CD4-positive, alpha-beta T cell treated with Interleukin-6 for 4 hours (primary cell): ENCODE data around the gene RPTOR.
"Not testable (repeated sequence)": the region's sequence is repeated elsewhere in the genome, so short reads cannot be mapped to it uniquely, and the experiment has no call there.

Experiments
- DNase-seq: peaks from one replicate; pipeline ENCODE4 v3.0.0-alpha.2; 2020; ENCODE audit warnings: mixed read lengths

The RPTOR gene

DNA sequence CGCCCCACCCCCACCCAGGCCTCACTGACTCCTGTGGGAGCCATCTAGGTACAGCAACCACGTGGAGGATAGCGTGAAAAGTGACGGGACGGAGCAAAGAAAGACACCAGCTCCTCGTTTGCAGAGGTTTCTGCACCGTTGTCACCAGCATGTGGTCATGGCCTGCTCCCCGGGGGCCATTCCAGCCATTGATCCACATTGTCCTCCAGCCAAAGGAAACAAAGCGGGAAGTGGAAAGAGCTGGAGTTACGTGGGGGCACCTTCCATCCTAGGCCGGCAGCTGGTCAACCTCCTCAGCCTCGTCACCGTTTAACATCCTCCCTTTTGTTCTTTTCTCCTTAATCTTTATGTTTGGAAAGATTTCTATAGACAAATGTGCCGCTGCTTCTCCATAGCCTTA, 153.7 kb downstream of the RPTOR start:
- DNase-seq, result no peak

DNA sequence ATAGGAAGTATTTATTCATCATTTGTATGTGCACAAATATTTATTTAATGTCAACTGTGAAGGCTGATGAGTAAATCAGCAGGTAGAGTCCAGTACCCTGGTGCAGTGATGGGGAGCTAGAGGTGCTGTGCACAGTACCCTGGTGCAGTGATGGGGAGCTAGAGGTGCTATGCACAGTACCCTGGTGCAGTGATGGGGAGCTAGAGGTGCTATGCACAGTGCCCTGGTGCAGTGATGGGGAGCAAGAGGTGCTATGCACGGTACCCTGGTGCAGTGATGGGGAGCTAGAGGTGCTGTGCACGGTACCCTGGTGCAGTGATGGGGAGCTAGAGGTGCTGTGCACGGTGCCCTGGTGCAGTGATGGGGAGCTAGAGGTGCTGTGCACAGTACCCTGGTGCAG, 154.6 kb downstream of the RPTOR start:
- DNase-seq, result not testable (repeated sequence)

DNA sequence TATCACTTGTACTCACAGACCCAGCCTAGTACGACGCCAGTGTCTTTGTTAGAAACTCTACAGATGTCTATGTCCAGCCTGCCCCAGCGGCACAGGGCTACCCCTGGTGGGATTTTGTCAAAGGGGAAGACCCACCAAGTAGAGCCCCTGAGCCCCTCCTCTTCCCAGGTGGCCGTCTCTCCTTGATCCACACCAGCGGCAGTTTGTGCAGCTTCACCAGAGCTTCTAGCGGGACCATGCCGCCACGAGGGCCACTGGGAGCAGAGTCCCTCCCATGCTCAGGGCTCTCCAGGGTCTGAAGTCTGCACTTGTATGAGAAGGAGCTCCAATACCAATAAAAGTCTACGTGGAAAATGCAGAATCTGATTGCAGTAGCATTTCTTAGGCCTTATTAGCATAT, 157.1 kb downstream of the RPTOR start:
- no peak for DNase-seq

DNA sequence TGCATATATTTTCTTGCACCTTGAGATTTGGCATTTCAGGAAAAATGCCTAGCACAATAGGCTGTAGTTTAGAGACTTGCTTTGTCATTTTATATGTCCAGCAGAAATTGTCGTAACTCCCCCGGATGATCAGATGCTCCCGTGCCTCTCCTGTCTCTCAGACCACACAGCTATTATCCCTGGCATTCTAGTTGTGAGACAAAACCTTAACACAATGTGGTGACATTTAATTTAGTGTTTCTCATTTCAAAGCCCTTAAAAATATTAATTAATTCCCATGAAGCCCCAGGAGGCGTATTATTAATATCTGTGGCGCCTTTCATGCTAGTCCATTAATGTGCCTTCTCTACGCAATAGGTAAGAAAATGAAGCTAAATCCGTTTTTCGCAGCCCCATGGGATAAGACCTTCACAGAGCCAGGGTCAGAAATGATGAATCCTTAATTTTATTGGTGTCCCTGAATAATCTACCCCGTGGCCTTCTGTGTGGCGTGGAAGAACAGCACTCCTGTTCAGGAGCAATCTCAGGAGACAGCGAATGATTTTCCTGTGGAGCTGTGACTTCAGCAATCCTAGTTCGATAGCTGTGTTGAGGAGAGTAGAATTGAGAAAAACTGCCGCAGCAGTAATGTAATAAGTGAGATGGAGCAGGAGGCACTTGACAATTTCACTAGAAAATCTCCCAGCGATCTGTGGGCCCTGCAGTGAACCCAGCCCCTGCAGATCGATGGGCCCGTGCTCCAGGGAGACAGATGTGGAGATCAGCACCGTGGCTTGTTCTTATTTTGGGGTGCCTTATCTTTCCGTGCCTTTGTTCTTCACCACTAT, 157.9 kb downstream of the RPTOR start:
- no peak for DNase-seq

DNA sequence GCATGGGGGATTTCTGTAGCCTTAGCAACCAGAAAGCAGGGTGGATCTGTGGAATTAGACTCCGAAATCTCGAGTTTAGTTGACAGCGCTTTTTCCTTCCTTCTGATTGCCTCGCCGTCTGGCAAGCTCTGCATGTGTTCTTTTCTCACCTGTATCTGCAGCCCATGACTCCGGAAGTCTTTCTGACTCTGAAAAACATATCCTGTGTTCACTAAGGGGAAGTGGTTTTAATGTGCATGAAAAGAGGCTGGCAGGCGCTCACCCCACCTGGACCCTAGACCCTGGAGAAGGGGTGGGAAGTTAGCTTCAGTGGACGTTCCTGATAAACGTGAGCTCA, 158.5 kb downstream of the RPTOR start:
- DNase-seq, result peak; percentile 65

DNA sequence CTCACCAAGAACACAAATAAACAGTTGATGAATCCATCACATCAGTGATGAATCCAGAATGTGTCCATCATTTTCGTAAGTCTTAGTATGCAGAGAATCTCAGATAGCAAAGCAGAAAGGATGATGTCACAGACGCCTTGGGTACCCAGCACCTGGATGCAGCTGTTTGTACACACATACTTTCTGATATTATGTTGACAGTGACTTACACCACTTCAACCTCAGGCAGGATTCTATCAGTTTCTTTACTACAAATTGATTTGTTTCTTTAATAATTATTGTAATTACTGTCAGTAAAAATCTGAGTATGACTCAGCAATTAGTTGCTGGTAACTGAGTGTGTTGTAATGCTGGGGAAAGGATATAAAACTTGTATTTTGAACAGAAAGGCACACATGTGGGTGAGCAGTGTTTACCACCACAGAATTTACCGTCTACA, 159.8 kb downstream of the RPTOR start:
- no peak for DNase-seq

DNA sequence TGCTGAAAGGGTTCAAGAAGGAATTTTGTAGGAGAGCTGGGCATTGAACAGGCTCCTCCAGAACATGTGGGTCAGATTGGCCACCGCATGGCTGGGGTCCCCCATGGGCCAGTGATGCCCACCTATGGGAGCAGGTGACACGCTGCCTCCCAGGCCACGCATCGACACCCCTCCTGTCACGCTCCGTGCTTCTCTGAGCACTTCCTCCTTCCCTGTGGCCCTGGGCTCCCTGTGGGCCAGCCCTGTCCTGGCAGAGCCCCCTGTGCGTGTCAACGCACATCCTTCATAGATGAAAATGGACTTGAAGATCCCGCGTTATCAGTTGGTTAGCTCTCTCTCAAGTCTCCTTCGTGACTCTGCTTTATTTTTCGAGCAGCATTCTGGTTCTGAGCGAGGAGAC, 160.3 kb downstream of the RPTOR start:
- no peak for DNase-seq

DNA sequence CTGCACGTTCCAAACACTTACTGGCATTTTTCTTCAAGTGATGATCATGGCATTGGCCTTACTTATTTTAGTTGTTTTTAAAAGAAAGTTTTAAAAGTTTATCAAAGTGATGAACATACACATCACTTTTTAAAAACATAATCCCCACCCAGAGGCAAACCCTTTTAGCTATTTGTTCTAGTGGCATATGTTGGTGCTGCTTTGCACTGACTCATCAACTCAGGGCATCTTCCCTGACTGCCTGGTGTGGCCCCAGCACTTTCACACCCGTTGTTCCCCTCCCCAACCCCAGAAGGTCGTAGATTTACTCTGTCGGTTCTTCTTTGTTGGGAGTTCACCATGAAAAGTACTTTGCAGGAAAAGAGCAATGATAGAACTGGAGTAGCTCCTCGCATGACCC, 161.3 kb downstream of the RPTOR start:
- DNase-seq, result peak; percentile 37

DNA sequence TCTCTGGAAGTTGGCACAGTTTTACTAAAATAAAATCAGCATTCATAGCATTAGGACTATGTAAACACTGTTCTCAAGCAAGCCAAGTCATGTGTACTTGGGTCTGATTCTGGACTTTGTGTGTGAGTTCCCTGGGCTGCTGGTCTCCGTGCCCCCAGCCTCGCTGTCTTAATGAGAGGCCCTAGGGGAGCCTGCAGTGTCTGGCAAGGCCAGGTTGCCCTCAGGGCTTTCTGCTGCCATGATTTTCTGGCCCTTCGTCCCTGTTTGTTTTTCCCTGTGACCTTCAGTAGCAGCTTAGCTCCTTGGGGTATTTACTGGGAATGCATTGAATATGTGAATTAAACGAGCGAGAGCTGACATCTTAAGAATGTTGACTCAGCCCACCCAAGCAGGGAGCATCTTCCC, 161.8 kb downstream of the RPTOR start:
- DNase-seq, result no peak

DNA sequence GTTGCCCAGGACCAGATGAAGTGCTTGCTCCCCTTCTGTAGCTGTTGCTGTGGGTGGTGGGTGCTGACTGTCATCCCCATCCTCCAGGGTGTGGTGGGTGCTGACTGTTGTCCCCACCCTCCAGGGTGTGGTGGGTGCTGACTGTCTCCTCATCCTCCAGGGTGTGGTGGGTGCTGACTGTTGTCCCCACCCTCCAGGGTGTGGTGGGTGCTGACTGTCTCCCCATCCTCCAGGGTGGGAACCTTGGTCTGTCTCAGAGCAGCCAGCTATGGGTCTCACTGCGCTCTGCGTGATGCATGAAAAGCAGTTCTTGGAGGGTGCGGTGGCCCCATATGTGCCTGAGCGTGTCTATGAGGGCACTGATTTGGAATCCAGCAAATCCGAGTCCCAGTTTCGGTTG, 163.8 kb downstream of the RPTOR start:
- DNase-seq, result peak; percentile 14

DNA sequence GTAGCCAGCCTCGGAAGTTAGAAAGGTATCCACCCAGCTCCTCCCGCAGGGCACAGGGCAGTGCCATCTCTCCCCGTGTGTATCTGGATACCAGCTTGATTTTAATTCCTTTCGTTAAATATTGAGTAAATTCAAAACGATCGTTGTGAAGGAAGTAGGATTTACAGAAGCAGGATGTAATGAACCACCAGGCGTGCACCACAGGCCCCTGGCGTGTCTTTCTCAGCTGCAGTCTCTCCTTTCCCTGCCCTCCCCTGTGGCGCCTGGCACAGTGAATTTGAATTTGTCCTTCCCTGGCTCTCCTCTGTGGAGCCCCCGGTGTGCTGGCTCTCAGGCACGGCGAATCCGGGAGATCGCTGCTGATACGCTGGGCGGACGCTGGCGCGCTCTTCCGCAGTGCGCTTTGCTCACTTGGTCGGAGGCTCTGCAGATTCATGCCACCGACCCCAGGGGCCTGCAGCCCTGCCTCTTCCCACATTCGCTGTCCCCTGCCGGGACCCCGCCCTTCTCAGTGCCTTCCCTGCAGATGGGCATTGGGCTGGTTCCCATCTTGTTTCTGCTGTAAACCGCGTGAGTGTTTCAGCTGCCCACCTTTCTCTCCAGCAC, 164.6 kb downstream of the RPTOR start:
- DNase-seq, result no peak

DNA sequence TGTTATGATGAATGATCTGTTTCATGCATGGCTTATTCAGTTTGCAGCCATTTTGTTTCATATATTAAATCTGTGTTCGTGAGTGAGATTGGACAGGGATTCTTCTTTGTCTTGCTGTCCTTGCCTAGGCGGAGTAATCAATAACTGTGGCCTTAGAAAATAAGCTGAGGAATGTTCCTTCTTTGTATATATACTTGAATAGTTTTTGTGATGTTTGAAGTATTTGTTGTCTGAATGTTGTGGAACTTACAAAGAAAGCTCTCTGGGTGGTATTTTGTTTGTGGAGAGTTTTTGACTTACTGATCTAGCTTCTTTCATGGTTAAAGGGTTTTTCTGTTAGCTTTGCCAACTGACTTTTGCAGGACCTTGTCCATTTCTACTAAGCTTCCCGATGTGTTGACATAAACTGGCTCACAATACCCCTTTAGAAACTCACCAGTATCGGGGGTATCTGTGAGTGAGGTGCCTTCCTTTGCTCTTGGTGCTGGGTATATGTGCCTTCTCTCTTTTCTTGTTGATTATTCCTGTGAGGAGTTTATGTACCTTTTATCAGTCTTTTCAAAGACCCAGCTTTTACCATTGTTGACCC, 166.2 kb downstream of the RPTOR start:
- DNase-seq, result no peak

DNA sequence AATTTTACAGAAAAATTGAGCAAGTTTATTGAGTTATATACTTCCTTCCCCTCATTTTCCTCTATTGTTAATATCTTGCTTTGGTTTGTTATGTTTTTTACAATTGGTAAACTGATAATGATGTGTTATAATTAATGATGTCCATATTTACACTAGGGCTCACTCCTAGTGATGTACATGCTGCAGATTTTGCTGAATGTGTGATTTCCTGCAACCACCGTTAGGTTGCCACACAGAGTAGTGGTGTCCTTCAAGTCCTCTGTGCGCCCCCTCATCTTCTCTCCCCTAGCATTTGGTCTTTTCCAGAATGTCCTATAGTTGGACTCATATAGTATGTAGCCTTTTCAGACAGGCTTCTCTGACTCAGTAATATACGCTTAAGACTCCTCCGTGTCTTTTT, 167.5 kb downstream of the RPTOR start:
- no peak for DNase-seq

DNA sequence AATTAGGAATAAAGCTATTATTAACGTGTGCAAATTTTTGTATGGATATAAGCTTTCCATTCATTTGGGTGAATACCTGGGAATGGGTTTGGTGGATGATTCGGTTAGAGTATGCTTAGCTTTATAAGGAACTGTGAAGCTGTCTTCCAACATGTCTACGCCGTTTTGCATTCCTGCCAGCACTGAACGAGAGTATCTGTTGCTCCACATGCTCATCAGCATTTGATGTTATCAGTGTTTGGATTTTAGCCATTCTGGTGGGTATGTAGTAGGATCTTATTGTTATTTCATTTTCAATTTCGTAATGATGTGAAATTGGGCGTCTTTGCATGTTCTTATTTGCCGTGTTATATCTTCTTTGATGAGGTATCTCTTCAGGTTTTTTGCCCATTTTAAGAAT, 168.0 kb downstream of the RPTOR start:
- no peak for DNase-seq

DNA sequence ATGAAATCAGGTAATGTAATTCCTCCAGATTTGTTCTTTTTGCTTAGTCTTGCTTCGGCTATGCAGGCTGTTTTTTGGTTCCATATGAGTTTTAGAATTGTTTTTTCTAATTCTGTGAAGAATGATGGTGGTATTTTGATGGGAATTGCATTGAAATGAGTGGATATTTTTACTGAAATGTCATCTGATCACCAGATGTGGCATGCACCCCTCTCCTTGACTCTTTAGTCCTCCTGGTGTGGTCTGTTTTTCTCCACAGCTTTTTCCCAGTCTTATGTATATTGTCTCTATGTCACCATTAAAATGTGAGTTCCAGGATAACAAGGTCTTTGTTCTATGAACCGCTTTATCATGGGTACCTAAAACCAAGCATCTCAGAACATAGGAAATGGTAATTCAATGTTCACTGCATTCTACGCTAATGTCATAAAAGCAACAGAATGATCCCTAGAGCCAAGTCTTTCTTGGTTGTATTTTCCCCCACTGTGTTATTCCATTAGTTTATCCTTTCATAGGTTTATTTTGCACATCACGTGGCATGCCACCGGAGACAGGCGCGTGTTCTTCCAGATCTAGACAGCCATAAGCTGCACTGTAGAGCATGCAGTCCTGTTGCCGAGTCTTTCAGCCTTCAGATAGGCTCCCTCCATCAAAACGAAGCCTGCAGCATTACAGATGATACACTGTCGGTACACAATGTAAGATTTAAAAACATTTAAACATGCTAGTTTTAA, 172.5 kb downstream of the RPTOR start:
- no peak for DNase-seq

DNA sequence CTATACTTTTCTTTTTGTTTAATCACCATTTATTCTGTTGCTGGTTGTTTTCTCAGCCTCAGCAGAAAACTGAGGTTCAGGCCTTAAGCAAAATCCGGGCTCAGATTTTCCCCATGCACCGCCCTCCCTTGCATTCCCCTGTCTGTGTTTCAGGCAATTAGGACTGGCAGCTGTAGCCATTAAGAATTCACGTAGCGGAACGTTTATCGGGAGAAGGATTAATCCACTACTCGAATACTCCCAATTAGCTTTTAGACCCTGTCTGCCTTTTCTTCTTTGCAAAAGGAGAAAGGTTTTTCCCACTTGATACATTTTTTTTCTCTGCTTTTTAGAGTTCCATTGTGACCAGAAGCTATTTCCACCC, 173.1 kb downstream of the RPTOR start:
- DNase-seq, result no peak

DNA sequence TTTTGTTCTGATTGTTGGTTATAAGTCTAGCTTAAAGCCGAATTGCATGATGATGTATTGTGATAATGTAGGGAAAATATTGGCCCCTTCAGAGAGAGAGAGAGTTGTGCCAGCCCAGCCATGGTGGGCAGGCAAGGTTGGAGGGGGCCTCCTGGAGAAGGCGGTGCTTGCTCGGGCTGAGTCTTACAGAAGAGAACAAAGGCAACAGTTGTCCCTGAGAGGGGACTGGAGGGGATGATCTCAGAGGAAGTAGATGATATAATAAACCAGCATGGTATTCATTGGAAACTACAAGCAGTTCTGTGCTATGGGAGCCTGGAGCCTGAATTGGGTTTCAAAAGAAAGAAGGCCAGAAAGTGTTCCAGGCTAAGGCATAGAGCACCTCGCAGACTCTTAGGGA, 173.8 kb downstream of the RPTOR start:
- DNase-seq, result no peak

DNA sequence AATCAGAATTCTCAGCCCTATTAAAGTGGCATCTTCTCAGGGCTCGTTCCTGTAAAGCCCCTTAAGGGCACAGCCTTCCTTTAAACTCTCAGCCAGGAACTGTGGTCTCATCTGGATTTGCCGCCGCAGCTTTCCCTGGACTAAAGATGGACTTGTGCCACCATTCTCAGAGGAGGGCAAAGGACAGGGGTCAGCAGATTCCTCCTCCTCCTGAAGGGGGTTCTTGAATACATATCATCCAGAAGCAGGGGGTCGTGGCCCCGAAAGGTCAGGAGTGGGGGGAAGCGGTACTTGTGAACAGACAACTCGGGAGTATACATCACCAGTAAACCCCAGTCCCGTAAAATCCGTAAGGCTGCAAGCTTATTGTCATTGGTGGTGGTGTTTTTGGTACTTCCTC, 174.8 kb downstream of the RPTOR start:
- no peak for DNase-seq

DNA sequence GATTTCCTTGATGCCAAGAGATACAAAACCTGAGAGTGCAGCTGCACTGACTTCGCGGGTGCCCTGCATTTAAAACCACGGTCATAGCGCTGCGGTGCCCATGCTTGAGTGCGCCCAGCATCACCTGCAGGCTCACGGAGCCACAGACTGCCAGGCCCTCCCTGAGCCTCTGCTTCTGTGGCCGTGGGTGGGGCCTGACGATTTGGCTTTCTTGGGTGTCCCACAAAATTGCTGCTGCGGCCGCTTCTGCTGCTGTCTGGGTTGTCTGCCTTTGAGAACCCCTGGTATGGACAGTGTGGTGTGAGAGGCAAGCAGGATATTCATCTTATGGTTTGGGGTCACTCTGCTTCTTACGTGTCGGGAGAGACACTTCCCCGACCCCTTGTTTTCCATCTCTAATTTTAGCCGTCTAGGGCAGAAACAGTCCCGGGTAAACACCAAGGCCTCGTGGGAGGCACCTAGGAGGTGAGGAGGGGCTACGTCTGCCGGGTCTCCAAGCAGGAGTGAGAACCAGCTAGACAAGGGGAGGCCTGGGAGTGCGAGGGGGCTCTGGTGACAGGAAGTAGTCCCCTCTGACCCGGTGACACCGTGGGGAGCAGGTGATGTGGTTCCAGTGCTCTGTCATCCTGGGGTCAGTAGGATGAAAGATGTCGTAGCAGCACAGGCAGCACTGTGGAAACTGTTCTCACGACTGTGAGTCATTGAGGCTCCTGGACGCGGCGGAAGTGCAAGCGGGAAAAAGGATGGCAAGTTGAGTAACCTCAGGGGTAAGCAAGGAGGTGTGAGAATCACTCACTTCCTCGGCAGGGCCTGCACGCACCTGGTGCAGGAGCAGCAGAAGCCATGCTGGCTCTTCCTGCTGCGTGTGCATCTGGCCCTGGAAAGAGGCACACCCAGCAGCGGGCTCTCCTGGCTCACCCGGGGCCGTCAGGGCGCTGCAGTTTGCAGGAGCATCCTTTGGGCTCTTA, 176.3 kb downstream of the RPTOR start:
- peak; percentile 78 for DNase-seq

DNA sequence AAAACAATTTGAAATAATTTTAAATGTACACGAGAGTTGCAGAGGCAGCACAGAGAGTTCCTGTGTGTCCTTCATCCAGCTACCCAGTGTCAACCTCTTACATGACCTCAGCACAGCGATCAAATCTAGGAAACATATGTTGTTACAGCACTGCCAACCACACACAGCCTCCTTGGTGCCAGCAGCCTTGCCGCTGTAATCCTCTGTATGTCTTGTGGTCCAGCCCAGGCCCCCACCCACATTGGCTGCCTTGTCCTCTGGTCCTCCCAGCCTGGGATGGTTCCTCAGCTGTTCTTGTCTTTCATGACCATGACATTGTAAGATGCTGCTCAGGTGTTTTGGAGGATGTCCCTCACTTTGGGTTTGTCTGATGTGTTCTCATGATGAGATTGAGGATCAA, 178.0 kb downstream of the RPTOR start:
- DNase-seq, result no peak

DNA sequence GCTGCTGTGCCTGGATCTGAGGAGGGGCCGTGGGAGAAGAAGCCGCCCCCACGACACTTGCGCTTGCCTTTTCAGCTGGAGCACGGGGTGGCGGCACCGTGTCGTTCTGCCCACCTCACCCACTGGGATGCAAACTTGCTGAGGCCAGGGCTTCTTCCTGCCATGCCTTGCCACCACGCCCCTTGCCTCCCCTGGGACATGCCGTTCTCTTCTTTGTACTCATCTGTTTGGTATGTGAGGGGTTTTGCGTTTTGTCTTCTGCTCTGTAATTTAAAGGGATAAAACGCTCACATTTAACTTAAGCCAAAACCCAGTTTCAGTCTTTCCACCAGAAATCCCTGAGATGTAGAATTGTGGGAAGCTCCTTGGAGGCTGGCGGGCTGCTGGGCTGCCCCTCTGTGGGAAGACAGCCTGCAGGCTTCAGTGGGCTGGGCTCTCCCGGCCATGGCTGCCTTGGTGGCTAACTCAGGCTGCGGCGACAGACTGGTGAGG, 180.2 kb downstream of the RPTOR start:
- DNase-seq, result no peak

DNA sequence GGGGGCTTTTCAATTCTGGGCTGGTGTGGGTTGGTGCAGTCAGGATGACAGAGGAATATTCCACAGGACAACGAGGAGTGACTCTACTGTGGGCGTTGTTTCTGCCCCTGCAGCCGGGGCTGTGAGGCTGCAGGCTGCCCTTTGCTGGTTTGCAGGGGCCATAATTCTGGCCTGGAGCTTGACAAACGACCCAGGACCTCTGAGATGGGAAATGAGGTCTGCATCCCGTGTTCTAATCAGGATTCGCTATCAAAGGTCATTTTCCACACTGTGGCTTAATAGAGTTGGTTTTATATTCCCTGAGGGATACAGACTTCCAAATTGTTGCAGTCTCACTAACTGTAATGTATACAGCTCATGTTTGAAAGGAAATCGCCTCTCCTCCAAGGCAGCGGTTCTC, 180.9 kb downstream of the RPTOR start:
- DNase-seq, result no peak
